HG03039 (cell line): ENCODE results near the gene CPA3.

Source experiments
- ATAC-seq: cut with Tn5 transposase; IDR thresholded peaks from one replicate; pipeline ENCODE4 v1.9.1; 2021; ENCODE audit warnings: mild to moderate bottlenecking, moderate library complexity; ENCODE audit not compliant: unreplicated experiment

The CPA3 gene

GRCh38 chr3:148865049-148865448, at the start of gene CPA3:
Gene CPA3 (plus strand): TSS chr3:148865296. CDS start chr3:148865308, 12 bp downstream.
- no peak for ATAC-seq

GRCh38 chr3:148815316-148816110, 49.6 kb upstream of the CPA3 start:
- ATAC-seq, result no peak

- ATAC-seq, result no peak
Measured at GRCh38 chr3:148816427-148816826, 48.7 kb upstream of the CPA3 start.

GRCh38 chr3:148816981-148817525, 48.0 kb upstream of the CPA3 start:
- no peak for ATAC-seq

- no peak for ATAC-seq
Measured at GRCh38 chr3:148820361-148821245, 44.5 kb upstream of the CPA3 start.

- ATAC-seq, result no peak
Measured at GRCh38 chr3:148823026-148823425, 42.1 kb upstream of the CPA3 start.

GRCh38 chr3:148825476-148825875, 39.6 kb upstream of the CPA3 start:
- ATAC-seq, result no peak

- no peak for ATAC-seq
Measured at GRCh38 chr3:148827585-148827984, 37.5 kb upstream of the CPA3 start, which contains the start of gene CPB1. Gene CPB1 (plus strand): TSS chr3:148827811. CDS start chr3:148827824, 13 bp downstream.

- no peak for ATAC-seq
Measured at GRCh38 chr3:148828136-148828690, 36.9 kb upstream of the CPA3 start.

- ATAC-seq, result no peak
Measured at GRCh38 chr3:148829926-148830325, 35.2 kb upstream of the CPA3 start.

- ATAC-seq, result no peak
Measured at GRCh38 chr3:148833223-148833622, 31.9 kb upstream of the CPA3 start.

- no peak for ATAC-seq
Measured at GRCh38 chr3:148839805-148840204, 25.3 kb upstream of the CPA3 start.

GRCh38 chr3:148840451-148840850, 24.6 kb upstream of the CPA3 start:
- no peak for ATAC-seq

- ATAC-seq, result no peak
Measured at GRCh38 chr3:148845756-148846395, 19.2 kb upstream of the CPA3 start.

GRCh38 chr3:148847351-148847750, 17.7 kb upstream of the CPA3 start:
- no peak for ATAC-seq

GRCh38 chr3:148848410-148848809, 16.7 kb upstream of the CPA3 start:
- no peak for ATAC-seq

GRCh38 chr3:148852271-148852992, 12.7 kb upstream of the CPA3 start:
- ATAC-seq, result no peak

GRCh38 chr3:148853076-148853475, 12.0 kb upstream of the CPA3 start:
- no peak for ATAC-seq

GRCh38 chr3:148854061-148854460, 11.0 kb upstream of the CPA3 start:
- ATAC-seq, result no peak

GRCh38 chr3:148856384-148856783, 8.7 kb upstream of the CPA3 start:
- no peak for ATAC-seq
